ENCODE results near the gene PACSIN2.

The PACSIN2 gene

DNA sequence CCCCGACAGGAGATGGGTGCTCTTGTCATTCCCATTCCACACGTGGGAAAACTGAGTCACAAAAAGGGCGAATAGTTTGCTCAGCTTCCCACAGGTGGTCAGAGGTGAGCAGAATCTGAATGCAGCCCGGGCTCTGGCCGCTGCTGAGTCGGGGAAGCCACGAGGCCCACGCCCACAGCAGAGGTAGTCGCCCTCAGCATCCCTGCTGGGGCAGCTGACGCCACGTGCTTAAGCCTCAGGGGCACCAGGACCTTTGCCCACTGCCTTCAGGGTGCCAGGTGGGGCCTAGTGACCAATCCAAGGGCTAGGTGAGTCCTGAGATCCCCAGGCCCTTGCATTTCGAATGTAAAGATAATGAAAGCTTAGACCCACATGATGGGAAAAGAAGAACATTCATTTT is 133.7 kb downstream of the PACSIN2 start:
- no peak for DNase-seq

DNA sequence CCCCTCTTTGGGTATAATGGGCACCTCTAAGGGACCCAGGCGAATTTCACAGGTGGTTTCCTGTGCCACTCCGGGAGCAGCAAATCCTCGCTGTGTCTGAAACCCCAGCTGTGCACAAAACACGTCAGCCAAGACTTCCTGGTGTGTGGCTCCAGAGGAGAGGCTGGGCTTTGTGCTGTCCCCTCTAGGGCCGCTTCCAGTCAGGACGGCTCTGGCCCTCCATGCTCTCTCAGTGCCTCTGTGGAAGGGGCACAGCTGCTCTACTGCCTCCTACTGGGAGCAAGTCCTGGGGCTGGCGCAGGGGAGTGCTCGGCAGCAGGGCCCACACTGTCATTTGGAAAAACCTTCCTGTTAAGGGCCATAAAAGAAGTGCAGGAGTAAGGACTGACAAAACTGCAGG is 134.1 kb downstream of the PACSIN2 start:
- no peak for DNase-seq

DNA sequence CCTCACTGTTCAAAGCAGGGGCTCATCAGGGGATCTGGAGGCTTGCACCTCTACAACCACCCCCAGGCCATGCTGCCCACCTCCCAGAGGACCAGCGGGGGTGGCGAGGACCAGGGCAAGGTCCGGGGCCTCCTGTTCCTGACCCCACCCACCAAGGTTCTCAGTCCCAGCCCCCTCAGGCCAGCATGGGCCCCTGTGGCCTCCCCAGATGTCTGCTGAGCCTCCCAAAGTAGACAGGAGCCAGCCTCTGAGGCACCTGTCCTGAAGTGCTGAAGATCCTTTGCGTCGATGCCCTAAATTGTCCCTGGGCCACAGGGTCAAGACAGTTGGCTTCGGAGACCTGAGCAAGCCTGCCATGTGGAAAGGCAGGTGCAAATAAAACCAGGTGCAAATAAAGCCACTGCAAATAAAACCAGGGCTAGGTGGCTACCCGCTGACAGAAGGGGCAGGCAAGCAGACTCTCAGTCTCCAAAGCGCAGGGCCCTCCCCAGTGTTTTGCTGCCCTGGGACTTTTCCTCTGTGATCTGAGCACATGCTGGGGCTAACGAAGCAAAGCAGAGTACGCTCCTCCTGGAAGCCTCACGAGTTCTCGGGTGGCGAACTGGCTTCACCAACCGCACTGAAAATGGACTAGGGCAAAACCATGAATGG is 135.5 kb downstream of the PACSIN2 start:
- DNase-seq: no peak

DNA sequence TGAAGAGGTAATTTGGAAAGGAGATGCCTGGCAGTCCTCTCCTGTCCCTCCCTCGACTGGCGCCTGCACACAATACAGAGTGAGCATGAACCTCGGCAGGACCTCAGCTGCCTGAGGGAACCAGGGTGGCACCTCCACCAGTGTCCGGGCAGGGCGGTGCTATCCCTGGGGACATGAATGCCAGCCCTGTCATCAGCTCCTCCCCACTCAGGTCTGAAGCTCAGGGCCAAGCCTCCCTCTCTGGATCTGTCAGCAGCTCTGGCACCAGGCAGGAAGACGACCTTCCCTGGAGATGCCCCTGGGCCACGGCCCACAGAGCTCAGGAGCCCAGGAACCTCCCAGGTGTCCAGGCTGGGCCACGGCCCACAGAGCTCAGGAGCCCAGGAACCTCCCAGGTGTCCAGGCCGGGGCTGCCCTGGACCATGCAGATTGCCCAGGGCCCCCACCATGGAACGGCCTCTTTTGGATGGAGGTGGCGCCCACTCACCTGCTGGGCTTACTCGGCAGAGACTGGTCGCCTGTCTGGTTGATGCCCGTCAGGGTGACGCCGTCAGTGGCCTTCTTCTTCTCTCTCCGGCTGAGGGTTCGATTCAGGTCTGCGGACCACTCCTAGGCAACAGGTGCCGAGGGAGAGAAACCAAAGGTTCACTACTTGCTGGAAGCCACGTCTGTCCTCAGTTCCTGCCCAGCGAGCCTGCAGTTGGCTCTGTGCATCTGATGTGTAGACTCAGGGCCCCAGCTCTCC is 136.2 kb downstream of the PACSIN2 start:
- no peak for DNase-seq

DNA sequence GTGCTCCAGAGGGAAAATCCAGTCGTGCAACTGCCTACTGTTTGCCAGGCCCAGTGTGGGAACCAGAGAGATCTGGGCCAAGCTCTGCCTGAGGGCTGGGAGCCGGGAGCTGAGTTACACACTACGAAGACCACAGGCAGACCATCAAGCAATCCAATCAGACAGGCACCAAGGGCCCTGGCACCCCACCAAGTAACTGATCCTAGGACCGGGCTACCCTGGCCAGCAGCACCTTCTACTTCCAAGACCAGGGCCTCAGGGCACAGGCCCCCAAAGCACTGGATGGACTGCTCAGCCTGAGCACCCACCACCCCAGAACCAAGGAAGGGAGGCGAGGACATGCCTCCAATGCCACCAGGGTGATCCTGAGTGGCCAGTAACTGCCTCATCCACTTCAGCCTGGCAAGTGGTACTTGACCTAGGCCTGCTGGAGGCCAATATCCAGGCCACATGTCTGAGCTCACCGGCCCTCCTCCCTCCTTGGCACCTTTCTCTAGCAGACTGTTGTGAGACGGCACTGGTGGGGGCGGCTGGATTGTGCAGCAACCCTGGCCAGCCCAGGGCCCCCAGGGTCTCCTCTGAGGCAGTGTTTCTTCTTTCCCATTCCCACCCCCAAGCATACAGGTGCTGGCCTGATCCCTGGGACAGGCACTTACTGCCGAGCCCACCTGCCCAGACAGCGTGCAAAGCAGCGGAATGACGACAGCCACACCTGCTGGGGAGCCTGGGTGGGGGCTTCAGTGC is 137.2 kb downstream of the PACSIN2 start:
- no peak for DNase-seq

DNA sequence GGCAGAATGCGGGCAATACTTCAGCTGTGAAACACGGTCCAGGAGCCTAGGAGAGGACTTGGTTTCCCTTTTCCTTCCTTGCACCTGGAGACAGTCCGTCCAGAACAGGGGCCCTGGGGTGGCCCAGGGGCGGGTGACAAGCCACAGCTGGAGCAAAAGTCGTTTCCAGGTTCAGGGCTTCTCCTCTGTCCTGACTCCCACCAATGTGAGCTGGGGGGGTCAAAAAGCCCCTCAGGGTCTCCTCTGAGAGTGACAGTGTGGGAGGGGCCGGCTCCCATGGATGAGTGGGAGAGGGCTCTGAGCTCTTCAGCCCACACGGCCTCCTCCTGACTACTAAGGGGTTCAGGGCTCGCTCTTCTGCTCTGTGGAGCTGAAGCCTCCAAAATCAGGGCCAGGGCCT is 137.8 kb downstream of the PACSIN2 start:
- no peak for DNase-seq

DNA sequence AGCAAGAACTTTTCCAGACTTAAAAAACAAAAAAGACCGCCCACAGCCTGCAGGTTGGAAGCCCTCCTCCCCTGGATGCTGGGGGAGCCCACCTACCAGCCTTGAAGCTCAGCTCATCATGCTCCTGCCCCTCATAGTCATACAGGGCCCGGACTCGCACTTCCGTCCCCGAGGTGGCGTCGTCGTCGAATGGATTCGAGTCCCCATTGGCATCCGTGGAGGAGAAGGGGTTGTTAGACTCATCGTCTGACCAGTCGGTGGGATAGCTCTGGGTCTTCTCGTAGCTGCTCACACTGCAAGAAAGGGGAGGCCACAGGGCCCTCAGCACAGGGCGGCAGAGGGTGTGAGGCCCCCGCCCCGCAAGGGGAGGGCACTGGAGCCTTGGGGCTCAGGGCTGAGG is 138.9 kb downstream of the PACSIN2 start:
- no peak for DNase-seq

DNA sequence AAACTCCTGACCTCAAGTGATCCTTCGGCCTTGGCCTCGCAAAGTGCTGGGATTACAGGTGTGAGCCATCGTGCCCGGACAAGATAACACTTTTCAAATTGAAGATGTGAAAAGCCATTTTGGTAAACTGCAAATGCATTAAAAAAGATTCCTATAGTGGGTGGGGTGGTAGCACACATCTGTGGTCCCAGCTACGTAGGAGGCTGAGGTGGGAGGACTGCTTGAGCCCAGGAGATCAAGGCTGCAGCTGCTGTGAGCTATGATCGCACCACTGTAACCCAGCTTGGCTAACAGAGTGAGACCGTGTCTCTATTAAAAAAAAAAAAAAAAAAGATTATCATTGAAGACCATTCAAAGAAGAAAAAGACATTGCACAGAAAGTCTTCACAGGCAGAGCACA is 140.9 kb downstream of the PACSIN2 start:
- DNase-seq: no peak

DNA sequence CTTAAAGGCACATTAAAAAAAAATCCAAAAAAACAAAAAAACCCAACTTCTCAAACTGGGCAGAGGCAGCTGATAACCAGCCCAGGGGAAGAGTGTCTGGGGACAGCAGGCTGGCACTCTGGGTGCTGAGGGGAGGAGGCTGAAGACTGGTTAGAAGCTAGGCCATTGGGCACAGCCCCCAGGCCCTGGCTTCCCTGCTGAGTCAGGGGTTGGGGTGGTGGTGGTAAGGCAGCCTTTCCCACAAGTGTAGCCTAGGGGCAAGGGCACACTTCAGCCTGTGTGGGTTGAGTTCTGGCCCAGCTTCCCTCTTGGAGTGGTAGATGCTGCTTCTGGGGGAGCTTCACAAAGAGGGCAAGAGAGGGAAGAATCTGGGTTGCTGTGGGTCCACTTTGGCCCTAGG is 141.6 kb downstream of the PACSIN2 start:
- peak; percentile 14 to 34 (median 25) for DNase-seq

DNA sequence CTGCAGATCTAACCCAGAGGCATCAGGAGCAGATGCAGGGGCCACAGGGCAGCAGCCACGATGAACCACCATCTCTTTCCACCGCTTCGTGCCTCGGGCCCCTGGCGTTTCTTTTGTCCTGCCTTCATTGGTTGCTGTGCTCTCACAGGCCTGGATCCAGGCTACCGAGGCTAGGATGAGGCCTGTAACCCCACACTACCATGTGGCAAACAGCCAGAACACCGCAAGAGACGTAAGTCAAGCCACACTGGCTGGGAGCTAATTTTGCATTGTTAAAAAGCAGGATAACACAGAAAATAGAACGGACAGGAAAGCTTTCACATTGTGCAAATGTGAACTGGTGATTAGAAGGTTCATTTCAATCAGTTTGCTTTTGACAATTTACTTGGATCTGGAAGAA is 142.1 kb downstream of the PACSIN2 start:
- DNase-seq: no peak

DNA sequence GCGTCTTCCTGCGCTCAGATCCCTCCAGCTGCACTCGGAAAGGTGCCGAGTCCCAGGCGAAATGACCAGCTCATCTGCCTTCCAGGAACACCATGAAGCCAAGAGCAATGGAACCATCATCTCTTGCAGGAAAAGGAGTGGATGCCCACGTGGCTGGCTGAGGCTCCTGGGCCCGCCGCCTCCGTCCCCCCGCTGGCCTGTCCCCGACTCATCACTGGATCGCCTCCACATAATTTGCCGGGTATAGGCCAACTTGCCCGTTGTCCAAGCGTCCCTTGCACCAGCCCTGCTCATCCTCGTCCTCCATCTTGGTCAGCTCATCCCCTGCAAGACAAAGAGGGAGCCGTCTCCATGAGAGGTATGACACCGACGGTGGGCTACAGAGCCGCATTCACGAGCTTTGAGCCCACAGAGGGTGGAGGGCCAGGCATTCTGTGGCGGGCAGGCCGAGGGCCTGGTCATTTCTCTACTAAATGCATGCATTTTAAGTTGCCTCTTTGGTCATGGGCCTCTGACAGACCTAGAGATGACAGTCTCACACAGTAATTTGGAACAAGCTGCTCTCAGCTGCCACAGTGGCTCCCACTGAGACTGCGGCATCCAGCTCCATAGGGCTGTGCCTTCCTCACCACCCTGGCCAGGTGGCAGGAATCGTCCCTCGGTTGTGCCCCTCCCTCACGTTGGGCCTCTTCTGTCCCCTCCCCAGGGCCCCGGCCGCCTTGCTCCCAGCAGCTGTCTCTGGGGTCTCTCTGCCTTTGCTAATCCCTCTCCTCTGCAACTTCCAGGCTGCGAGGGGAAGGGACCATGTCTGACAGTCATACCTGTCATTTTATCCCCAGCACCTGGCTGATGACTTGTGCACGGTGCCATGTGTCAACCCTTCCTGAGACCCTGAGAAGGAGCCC is 143.6 kb downstream of the PACSIN2 start:
- no peak for DNase-seq

DNA sequence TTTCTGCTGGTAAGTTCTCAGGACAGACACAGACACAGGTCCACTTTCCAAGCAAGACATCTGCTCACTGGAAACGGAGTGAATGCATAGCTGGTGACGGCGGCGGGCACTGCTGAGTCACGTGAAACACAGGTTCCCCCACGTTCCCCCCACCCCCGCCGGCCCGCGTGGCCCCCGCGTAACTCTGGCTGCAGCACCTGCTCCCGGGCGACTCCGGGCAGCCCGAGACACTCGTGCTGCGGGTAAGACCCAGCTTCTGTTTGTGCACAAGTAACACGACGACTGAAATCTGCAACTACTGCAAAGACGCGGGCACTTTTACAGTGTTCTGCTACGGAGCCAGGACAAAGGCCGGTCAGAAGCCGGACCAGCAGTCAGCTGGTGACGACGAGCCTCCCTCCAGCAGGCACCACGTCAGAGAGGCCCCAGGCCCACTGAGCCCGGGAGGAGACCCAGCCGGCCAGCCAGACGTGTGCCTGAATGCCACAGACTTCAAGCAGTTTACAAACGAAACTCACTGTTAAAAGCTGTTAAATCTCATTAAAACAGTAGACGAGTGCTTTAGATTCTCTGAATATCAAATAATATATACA is 145.0 kb downstream of the PACSIN2 start:
- no peak for DNase-seq

DNA sequence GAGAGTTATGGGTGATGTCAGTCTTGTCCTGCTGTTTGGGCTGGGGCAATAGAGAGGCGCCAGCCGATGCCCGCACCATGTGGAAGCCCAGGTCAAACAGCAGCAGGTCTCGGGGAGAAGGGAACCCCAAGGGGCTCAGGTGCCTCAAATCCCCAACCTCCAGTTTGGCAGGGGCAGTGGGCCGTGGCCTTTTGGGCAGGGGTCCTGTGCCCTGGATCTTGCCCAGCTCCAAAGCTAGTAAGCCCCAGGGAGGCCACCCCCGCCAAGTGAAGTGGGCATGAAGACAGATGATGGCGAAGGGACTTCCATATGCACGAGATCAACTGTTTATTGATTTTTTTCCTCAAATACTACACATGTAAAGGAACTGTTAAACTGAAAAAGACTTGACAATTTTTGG is 145.5 kb downstream of the PACSIN2 start:
- no peak for DNase-seq

DNA sequence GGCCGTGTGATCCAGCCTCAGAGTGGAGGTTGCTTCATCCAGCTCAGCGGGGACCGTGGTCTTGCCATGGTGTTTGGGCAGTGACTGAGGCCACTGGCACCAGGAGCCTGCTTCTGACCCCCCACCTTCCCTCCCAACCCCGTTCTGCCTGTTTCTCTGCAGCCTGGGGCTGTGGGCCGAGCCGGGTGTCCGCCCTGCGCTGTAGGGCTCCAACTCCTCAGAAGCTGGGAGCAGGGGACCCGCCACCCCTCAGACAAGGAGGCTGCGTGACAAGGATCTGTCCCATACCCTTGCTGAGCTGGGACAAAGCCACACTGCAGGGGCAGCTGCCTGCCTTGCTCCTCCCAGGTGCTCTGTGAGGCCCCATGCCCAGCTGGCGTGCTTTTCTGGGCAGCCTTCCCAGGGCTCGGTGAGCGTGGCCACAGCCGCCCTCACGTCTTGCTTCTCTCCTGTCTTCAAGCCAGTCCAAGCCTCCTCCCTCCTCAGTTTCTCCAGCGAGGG is 146.1 kb downstream of the PACSIN2 start:
- no peak for DNase-seq

DNA sequence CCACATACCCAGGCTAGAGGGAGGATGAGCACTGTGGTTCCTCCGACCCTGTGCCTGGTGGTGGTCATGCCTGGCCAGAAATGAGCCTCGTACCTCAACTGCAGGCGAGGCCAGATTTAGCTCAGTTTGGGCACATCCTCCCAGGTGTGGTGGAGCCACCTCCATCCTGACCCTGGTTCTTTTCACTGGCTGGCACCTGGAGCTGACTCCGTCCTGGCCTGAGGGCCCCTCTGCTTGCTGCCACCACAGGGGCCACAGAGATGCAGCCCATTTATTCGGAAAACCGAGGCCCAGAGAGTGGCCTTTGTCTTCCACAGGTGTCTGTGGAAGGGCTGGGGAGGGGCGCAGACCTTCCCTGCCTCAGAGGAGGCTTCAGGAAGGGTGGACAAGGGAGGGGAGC is 148.8 kb downstream of the PACSIN2 start:
- DNase-seq: no peak

DNA sequence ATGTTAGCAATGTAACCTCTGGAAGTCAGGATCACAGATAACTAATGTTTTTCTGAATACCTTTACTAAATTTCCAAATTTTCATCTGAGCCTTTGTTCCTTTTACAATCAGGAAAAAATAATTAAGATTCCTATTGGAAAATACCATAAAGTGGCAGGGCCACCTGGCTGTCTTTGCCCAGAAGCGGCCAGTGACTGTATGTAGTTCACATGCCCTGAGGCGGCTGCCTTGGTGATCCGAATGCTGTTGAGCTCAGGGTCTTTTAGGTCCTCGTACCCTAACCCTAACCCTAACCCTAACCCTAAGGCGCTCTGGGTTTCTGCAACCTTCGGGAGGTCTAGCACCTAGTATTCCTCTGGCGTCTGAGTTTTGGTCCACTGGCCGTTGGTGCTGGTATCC is 149.4 kb downstream of the PACSIN2 start:
- DNase-seq: no peak

DNA sequence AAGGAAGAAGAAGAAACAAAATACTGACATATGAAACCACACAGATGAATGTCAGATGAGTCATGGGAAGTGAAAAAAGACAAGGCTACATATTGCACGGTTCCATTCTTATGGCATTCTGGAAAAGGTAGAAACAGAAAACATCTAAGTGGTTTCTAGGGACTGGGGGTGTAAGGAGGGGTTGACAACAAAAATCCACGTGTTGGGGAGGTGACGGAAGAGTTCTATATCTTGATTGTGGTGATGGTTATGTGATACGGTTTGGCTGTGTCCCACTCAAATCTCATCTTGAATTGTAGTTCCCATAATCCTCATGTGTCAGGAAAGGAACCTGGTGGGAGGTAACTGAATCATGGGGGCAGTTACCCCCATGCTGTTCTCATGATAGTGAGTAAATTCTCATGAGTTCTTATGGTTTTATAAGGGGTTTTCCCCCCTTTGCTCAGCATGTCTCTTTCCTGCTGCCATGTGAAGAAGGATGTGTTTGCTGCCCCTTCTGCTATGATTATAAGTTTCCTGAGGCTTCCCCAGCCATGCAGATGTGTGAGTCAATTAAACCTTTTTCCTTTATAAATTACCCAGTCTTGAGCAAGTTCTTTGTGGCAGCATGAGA is 151.5 kb downstream of the PACSIN2 start:
- DNase-seq: peak; percentile 45 to 84 (median 62)

DNA sequence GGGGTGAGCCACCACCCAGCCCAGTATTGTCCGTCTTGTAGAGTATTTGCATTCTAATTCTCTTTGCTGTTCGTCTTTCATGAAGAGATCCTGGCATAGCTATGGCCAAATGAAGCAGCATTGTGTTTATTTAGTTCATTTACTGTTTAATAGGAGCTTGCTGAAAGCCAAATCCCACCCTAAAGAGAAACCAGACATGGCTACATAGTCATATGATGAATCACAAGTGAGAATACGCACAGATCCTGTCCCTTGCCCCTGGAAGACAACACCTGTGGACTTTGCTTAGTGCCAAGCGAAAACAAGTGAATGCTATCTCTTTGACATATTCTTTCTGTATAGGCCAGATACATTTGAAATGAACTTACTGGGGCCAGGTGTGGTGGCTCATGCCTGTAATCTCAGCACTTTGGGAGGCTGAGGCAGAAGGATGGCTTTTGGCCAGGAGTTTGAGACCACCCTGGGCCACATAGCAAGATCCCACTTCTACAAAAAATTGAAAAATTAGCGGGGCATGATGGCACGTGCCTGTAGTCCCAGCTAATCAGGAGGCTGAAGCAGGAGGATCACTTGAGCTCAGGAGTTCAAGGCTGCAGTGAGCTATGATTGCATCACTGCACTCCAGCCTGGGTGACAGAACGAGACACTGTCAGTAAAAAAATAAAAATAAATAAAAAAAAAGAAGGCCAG is 152.8 kb downstream of the PACSIN2 start:
- DNase-seq: no peak

DNA sequence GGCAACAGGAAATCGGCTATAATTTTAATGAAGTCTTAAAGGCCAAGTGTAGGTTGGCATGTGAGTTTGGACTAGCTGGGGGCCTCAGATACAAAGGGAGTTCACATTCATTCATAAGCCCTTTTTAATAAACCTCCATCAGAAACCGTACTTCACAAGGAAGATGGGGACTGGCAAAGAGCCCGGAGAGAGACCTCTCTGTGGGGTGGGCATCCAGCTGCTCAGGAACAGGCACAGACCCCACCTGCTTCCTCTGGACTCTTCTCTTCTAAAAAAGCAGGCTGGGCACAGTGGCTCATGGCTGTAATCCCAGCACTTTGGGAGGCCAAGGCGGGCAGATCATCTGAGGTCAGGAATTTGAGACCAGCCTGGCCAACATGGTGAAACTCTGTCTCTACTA is 154.0 kb downstream of the PACSIN2 start:
- no peak for DNase-seq

DNA sequence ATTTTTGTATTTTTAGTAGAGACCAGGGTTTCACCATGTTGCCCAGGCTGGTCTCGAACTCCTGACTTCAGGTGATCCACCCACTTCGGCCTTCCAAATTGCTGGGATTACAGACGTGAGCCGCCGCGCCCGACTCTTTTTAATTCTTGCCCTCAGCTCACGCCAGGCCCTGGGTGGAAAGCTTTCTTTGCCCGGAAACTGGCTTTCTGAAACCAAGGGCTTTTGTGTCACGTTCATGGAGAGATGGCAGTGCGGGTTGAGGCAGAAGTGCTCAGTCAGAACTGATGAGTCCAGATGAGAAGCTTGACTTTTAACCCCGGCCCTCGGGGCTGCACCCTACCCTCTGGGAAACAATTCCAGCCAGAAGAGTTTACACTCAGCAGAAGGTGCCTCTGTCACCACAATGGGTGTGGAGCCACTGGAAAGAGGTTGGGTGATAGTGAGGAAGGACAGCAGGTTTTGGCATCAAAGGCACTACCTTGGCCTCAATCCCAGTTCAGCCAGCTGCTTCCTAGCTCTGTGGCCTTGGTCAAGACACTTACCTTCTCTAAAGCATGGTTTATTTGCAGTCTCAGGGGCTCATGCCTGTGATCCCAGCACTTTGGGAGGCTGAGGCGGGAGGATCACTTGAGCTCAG is 157.0 kb downstream of the PACSIN2 start:
- no peak for DNase-seq
